PC-3 (cell line): ENCODE measurements around the gene CCM2.

Experiments used
- CTCF ChIP-seq: fragments of 300-600 bp; sonication (generic); conservative IDR thresholded peaks from 2 replicates; pipeline ENCODE4 v1.5.1; 2017; ENCODE audit warnings: antibody characterized with exemption, low read depth, mild to moderate bottlenecking, low read length
- EZH2 ChIP-seq: fragments of 300-600 bp; sonication (generic); IDR thresholded peaks from one replicate; pipeline ENCODE4 v1.6.1; 2017; ENCODE audit warnings: antibody characterized with exemption, mild to moderate bottlenecking, low read length; ENCODE audit not compliant: unreplicated experiment
- EZH2phosphoT487 ChIP-seq: fragments of 300-600 bp; sonication (generic); IDR thresholded peaks from 2 replicates; pipeline ENCODE4 v1.6.1; 2018; ENCODE audit warnings: mild to moderate bottlenecking, antibody characterized with exemption, low read length, borderline replicate concordance

DNA sequence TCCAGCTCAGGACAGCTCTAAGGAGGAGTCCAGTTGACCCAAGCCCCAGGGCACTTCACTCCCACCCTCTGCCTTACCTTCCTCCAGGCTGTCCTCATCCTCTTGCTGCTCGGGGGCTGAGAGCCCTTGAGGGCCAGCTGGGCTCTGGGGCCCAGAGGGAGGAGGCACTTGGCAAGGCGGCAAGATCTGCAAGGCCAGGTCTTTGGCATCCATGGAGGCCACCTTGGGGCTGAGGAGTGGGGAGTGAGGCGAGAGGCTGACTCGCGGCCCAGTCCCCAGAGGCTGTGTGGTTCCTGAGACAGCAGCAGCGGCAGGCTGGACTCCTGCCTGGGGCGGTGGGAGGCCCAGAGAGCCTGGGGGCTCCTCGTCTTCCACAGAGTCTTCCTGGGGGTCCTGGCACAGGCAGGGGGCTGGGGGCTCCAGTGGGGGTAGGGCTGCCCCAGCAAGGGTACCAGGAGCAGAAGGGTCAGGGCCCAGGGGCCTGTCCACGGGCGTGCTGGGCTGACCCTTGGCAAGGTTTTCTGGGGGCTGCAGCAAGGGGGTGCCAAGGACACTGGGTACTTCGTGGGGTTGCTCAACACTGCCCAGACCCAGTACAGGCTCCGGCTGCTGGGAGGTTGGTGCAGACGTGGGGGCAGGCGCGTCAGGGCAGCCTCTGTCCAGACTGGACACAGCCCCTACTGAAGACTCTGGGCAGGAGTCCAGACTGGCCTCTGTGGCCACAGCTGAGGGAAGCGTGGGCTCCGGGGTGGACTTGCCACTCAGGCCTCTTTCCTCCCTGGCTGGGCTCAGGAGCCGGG, 82.2 kb downstream of the CCM2 start:
- TF ChIP-seq CTCF (no peak), EZH2 (no peak), EZH2phosphoT487 (no peak)
